GM12801 (cell line): ENCODE data around the gene KRT73.

ENCODE experiments used
- CTCF ChIP-seq: IDR thresholded peaks from one replicate; pipeline ENCODE4 v1.5.1; 2011; ENCODE audit warnings: control low read depth; ENCODE audit not compliant: insufficient read length; ENCODE audit errors: extremely low read depth

Gene KRT73

GRCh38 chr12:52598966-52599365 lies 19.4 kb downstream of the KRT73 start:
- TF ChIP-seq CTCF, result no peak

- no peak for TF ChIP-seq CTCF
These were observed 26.8 kb downstream of the KRT73 start for GRCh38 chr12:52591521-52591920.

- TF ChIP-seq CTCF, result no peak
These were observed 28.3 kb downstream of the KRT73 start for GRCh38 chr12:52590021-52590420.

- TF ChIP-seq CTCF, result no peak
These were observed 30.8 kb downstream of the KRT73 start for GRCh38 chr12:52587563-52587962.

- no peak for TF ChIP-seq CTCF
These were observed 32.4 kb downstream of the KRT73 start for GRCh38 chr12:52585946-52586345.

- no peak for TF ChIP-seq CTCF
These were observed 33.3 kb downstream of the KRT73 start for GRCh38 chr12:52585066-52585465.

- TF ChIP-seq CTCF, result no peak
These were observed 34.1 kb downstream of the KRT73 start for GRCh38 chr12:52584156-52584682.
